ENCODE measurements around the gene SGPL1.
"Not testable (repeated sequence)": the region's sequence is repeated elsewhere in the genome, so short reads cannot be mapped to it uniquely, and the experiment has no call there.

SGPL1 gene

GRCh38 chr10:70908406-70909296 is 92.9 kb downstream of the SGPL1 start:
- DNase-seq: no peak

GRCh38 chr10:70909326-70909935 is 93.7 kb downstream of the SGPL1 start:
- no peak for DNase-seq

- no peak for DNase-seq
Observed at GRCh38 chr10:70910486-70911341, 95.0 kb downstream of the SGPL1 start.

- DNase-seq: no peak
Observed at GRCh38 chr10:70911386-70911785, 95.6 kb downstream of the SGPL1 start.

GRCh38 chr10:70912556-70912955 is 96.8 kb downstream of the SGPL1 start:
- DNase-seq: no peak

GRCh38 chr10:70913191-70913892 is 97.6 kb downstream of the SGPL1 start:
- no peak for DNase-seq

- DNase-seq: no peak
Observed at GRCh38 chr10:70913893-70914240, 98.1 kb downstream of the SGPL1 start.

GRCh38 chr10:70914316-70914864 is 98.6 kb downstream of the SGPL1 start:
- DNase-seq: no peak

GRCh38 chr10:70915206-70915605 is 99.5 kb downstream of the SGPL1 start:
- DNase-seq: no peak

- no peak for DNase-seq
Observed at GRCh38 chr10:70915806-70916205, 100.1 kb downstream of the SGPL1 start.

GRCh38 chr10:70916241-70916640 is 100.5 kb downstream of the SGPL1 start:
- DNase-seq: no peak

- no peak for DNase-seq
Observed at GRCh38 chr10:70917226-70917625, 101.5 kb downstream of the SGPL1 start.

GRCh38 chr10:70917635-70918034 is 101.9 kb downstream of the SGPL1 start:
- DNase-seq: no peak

GRCh38 chr10:70918851-70919530 is 103.2 kb downstream of the SGPL1 start:
- no peak for DNase-seq

- DNase-seq: not testable (repeated sequence)
Observed at GRCh38 chr10:70919906-70920305, 104.2 kb downstream of the SGPL1 start.

- no peak for DNase-seq
Observed at GRCh38 chr10:70920519-70920918, 104.8 kb downstream of the SGPL1 start.

- DNase-seq: no peak
Observed at GRCh38 chr10:70921285-70921684, 105.5 kb downstream of the SGPL1 start.

GRCh38 chr10:70923696-70924095 is 107.9 kb downstream of the SGPL1 start:
- DNase-seq: no peak

GRCh38 chr10:70925377-70926225 is 109.9 kb downstream of the SGPL1 start:
- DNase-seq: peak; percentile 6

GRCh38 chr10:70926226-70927000 is 110.7 kb downstream of the SGPL1 start:
- no peak for DNase-seq
